Peyer's patch (tissue), 4 donors: ENCODE data around the gene ATL2. TPM values are rescaled to one million over a fixed set of nuclear protein-coding genes. Genes with fewer than 3 reads are reported as not detected.
"Not testable (repeated sequence)": the region's sequence is repeated elsewhere in the genome, so short reads cannot be mapped to it uniquely, and the experiment has no call there.

Source experiments
- DNase-seq, 3 donors: peaks; one replicate each; pipeline ENCODE4 v3.0.0-alpha.2; 2017 to 2019
- H3K27ac ChIP-seq, 4 donors: fragments of 200-600 bp; sonication (generic); one replicate each; pipeline ENCODE4 v1.5.1; 2016 to 2019
- H3K27me3 ChIP-seq, 2 donors: fragments of 200-600 bp; sonication (generic); one replicate each; pipeline ENCODE4 v1.5.1; 2019
- H3K36me3 ChIP-seq, 3 donors: fragments of 200-600 bp; sonication (generic); one replicate each; pipeline ENCODE4 v1.5.1; 2016 to 2019
- H3K4me1 ChIP-seq, 4 donors: fragments of 200-600 bp; sonication (generic); one replicate each; pipeline ENCODE4 v1.5.1; 2016 to 2019
- H3K4me3 ChIP-seq, 4 donors: fragments of 200-600 bp; sonication (generic); 1 replicate in 3 of 4; 2 replicates in 1 of 4; pipeline ENCODE4 v1.5.1; 2016 to 2019; ENCODE audit warnings: mild to moderate bottlenecking in 1 of 4
- H3K9me3 ChIP-seq, 4 donors: fragments of 200-600 bp; sonication (generic); one replicate each; pipeline ENCODE4 v1.5.1; 2016 to 2019; ENCODE audit warnings: mild to moderate bottlenecking in 1 of 4
- POLR2A ChIP-seq, 2 donors: fragments of 450-650 bp; IDR thresholded peaks; one replicate each; pipeline ENCODE4 v1.5.1; 2017; ENCODE audit warnings: antibody characterized with exemption in 2 of 2, mild to moderate bottlenecking in 2 of 2, moderate library complexity in 2 of 2
- total RNA-seq, 4 donors: library from RNA; depleted of rRNA; stranded (reverse); fragments of >200 nt; gene quantifications; one replicate each; pipeline ENCODE4 v1.1.0, GENCODE V29; 2016
- TF ChIP-seq, protein P1 (sequence below), 6 experiments: fragments of 450-650 bp in 4 of 6; fragments of 200-600 bp in 2 of 6; sonication (generic) in 1 of 6; IDR thresholded peaks; one replicate each; pipeline ENCODE4 v1.5.1; 2017 to 2019; ENCODE audit warnings: antibody characterized with exemption in 6 of 6, mild to moderate bottlenecking in 3 of 6, moderate library complexity in 1 of 6

The ATL2 gene
- total RNA-seq, 4 donors from 2014 or later = 87.9 to 170 (median 132) TPM

GRCh38 chr2:38322224-38322914, 54.7 kb downstream of the ATL2 start:
- H3K36me3 ChIP-seq = peaks cover 0 to 10% (median 0%) of the 10 kb centered on the region in 3 donors
- H3K27me3 ChIP-seq = no peaks in the 10 kb centered on the region
- DNase-seq = no peak
- H3K4me1 ChIP-seq = no peaks in the 10 kb centered on the region
- no peak overlapping the region for H3K4me3 ChIP-seq
- no peak for TF ChIP-seq POLR2A (IDR thresholded peaks at IDR 0.05)
- TF ChIP-seq, protein P1, sequence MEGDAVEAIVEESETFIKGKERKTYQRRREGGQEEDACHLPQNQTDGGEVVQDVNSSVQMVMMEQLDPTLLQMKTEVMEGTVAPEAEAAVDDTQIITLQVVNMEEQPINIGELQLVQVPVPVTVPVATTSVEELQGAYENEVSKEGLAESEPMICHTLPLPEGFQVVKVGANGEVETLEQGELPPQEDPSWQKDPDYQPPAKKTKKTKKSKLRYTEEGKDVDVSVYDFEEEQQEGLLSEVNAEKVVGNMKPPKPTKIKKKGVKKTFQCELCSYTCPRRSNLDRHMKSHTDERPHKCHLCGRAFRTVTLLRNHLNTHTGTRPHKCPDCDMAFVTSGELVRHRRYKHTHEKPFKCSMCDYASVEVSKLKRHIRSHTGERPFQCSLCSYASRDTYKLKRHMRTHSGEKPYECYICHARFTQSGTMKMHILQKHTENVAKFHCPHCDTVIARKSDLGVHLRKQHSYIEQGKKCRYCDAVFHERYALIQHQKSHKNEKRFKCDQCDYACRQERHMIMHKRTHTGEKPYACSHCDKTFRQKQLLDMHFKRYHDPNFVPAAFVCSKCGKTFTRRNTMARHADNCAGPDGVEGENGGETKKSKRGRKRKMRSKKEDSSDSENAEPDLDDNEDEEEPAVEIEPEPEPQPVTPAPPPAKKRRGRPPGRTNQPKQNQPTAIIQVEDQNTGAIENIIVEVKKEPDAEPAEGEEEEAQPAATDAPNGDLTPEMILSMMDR (IDR thresholded peaks at IDR 0.05) = no peak
- H3K27ac ChIP-seq = no peak overlapping the region
- H3K9me3 ChIP-seq = no peaks in the 10 kb centered on the region

DNA sequence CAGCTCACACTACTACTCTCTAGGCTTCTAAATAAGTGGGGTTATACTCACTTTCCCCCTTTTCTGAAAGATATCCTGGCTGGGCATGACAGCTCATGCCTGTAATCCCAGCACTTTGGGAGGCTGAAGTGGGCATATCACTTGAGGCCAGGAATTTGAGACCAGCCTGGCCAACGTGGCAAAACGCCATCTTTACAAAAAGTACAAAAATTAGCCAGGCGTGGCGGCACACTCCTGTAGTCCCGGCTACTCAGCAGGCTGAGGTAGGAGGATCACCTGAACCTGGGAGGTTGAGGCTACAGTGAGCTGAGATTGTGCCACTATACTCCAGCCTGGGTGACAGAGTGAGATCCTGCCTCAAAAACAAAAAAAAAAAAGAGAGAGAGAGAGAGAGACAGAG, 57.8 kb downstream of the ATL2 start:
- not testable (repeated sequence) for DNase-seq, H3K27ac ChIP-seq

GRCh38 chr2:38317725-38318124, 59.3 kb downstream of the ATL2 start:
- peaks cover 0 to 43% (median 0%) of the 10 kb centered on the region in 3 donors for H3K36me3 ChIP-seq

More for the DNA sequence above, 57.8 kb downstream of the ATL2 start:
- H3K9me3 ChIP-seq, H3K4me1 ChIP-seq, H3K27me3 ChIP-seq, H3K4me3 ChIP-seq: not testable (repeated sequence)
- H3K36me3 ChIP-seq = peaks cover 0 to 28% (median 0%) of the 10 kb centered on the region in 3 donors

DNA sequence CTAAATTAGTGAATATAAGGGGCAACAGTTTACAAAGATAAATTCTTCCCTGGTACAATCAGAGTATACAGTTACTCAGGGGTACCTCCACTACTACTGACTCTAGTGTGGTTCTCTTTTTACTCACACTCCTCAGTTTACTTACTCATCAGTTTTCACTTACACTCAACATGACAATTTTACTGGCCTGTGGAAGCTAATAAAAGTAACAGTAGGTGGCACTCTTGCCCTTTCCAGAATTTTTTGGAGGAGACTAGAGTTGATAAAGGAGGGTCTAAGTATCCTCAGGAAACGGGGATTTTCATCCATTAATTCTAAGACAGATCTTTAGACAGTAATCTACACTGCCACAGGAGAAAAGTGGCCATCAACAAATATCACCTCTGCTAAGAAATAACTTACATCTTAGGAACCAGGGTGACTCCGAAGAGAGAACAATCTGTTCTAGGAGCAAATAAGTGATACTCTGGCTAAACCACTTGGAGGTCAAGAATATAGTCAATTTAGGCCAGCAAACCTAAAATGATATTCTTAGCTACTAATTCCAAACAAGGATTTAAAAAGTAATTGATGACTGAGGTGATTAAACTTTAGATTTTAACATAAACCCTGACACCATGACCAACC, 61.3 kb downstream of the ATL2 start:
- no peak for DNase-seq
- no peak for TF ChIP-seq POLR2A (IDR thresholded peaks at IDR 0.05)
- TF ChIP-seq, protein P1 (IDR thresholded peaks at IDR 0.05) = peak in 4 of 6 experiments; percentile 59 to 80 (median 74)
- Histone ChIP-seq H3K36me3 (peaks cover 0 to 62% (median 0%) of the 10 kb centered on the region in 3 donors), H3K27me3 (no peaks in the 10 kb centered on the region), H3K9me3 (no peaks in the 10 kb centered on the region), H3K4me1 (no peaks in the 10 kb centered on the region), H3K27ac (no peak overlapping the region), H3K4me3 (no peak overlapping the region)

More at GRCh38 chr2:38317725-38318124, 59.3 kb downstream of the ATL2 start:
- Histone ChIP-seq H3K27ac (no peak overlapping the region), H3K4me3 (no peak overlapping the region), H3K9me3 (no peaks in the 10 kb centered on the region), H3K27me3 (no peaks in the 10 kb centered on the region), H3K4me1 (no peaks in the 10 kb centered on the region)
- no peak for DNase-seq
- TF ChIP-seq POLR2A (IDR thresholded peaks at IDR 0.05) = no peak
- TF ChIP-seq, protein P1 (IDR thresholded peaks at IDR 0.05) = no peak

DNA sequence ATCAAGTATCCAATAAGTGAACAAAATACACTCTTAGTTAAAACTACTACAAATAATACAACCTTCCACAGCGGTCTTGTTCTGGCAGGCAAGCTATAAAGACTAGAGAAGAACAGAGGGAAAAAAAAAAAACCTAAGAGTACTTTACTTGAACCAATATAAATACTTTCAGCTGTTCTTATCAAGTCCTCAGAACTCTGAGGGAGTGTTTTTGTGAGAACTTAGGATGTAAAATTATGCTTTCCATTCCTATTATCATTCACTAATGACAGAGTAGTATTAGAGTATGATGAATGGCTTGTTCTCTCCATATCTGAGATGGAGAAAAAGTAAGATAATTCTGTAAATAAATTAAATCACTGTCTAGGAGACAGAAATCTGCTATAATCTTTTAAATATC, 68.3 kb downstream of the ATL2 start:
- DNase-seq = no peak
- Histone ChIP-seq H3K4me1 (no peaks in the 10 kb centered on the region), H3K27ac (no peak overlapping the region), H3K36me3 (peaks cover 0 to 55% (median 0%) of the 10 kb centered on the region in 3 donors), H3K27me3 (no peaks in the 10 kb centered on the region), H3K4me3 (no peak overlapping the region), H3K9me3 (no peaks in the 10 kb centered on the region)
- TF ChIP-seq POLR2A (IDR thresholded peaks at IDR 0.05) = no peak
- TF ChIP-seq, protein P1 (IDR thresholded peaks at IDR 0.05) = no peak

- no peak overlapping the region for H3K4me3 ChIP-seq
- no peak overlapping the region for H3K27ac ChIP-seq
- DNase-seq = no peak
- TF ChIP-seq POLR2A (IDR thresholded peaks at IDR 0.05) = no peak
- TF ChIP-seq, protein P1 (IDR thresholded peaks at IDR 0.05) = no peak
- no peaks in the 10 kb centered on the region for H3K27me3 ChIP-seq
- no peaks in the 10 kb centered on the region for H3K4me1 ChIP-seq
- no peaks in the 10 kb centered on the region for H3K9me3 ChIP-seq
- H3K36me3 ChIP-seq = peaks cover 0 to 58% (median 0%) of the 10 kb centered on the region in 3 donors
These were observed 74.9 kb downstream of the ATL2 start for GRCh38 chr2:38301969-38302702.
